Activated CD8-positive, alpha-beta memory T cell treated with anti-CD3 and anti-CD28 coated beads, Interleukin-2, amount 50 U/mL, for 48 hours (primary cell): ENCODE measurements around the gene SPEF2.
A peak's percentile ranks its signal among the peaks of the same experiment; 100 is the strongest.

ENCODE experiments used
- DNase-seq: peaks from one replicate; pipeline ENCODE4 v3.0.0-alpha.2; 2020

Gene SPEF2, protein sequence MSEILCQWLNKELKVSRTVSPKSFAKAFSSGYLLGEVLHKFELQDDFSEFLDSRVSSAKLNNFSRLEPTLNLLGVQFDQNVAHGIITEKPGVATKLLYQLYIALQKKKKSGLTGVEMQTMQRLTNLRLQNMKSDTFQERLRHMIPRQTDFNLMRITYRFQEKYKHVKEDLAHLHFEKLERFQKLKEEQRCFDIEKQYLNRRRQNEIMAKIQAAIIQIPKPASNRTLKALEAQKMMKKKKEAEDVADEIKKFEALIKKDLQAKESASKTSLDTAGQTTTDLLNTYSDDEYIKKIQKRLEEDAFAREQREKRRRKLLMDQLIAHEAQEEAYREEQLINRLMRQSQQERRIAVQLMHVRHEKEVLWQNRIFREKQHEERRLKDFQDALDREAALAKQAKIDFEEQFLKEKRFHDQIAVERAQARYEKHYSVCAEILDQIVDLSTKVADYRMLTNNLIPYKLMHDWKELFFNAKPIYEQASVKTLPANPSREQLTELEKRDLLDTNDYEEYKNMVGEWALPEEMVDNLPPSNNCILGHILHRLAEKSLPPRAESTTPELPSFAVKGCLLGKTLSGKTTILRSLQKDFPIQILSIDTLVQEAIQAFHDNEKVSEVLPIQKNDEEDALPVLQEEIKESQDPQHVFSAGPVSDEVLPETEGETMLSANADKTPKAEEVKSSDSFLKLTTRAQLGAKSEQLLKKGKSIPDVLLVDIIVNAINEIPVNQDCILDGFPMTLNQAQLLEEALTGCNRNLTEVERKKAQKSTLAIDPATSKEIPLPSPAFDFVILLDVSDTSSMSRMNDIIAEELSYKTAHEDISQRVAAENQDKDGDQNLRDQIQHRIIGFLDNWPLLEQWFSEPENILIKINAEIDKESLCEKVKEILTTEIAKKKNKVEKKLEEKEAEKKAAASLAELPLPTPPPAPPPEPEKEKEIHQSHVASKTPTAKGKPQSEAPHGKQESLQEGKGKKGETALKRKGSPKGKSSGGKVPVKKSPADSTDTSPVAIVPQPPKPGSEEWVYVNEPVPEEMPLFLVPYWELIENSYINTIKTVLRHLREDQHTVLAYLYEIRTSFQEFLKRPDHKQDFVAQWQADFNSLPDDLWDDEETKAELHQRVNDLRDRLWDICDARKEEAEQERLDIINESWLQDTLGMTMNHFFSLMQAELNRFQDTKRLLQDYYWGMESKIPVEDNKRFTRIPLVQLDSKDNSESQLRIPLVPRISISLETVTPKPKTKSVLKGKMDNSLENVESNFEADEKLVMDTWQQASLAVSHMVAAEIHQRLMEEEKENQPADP (N-terminal part only)

DNA sequence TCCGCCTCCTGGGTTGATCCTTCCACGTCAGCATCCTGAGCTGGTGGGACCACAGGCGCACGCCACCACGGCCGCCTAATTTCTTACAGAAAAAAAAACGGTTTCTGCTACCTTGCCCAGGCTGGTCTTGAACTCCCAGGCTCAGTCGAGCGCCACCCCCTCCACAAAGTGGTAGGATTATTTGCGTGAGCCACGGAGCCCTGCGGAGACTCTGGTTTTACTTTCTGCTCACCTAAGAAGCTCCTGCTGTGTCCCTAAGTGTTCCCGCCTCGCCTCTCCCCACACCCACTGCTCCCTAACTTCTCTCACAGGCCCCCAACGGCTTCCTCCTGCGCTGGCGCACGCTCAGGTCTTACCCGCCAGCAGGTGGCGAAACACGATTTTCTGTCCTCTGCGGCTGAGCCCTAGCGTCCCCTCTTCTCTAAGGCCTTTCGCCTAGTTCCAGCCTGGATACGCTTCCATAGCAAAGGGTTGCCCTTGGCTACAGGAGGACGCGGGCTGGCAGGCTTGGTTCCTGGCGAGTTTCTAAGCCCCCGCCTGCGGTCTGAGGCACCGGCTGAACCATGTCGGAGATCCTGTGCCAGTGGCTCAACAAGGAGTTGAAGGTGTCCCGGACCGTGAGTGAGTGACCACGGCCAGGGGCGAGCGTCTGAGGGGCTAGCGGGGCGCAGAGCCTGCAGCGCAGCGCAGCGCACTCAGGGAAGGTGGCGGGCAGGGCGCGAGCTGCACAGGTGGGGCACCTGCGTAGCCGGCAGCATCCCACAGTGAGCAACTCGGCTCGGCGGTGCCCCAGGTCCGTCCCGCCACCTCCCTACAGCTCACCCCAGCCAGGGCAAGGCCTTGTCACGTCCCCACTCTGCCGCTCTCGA is at the start of gene SPEF2:
SPEF2 (plus strand) TSS at position 429 of the 869 bp plus-strand sequence; CDS start at position 564, 135 bp downstream.
- peak; percentile 86 for DNase-seq

DNA sequence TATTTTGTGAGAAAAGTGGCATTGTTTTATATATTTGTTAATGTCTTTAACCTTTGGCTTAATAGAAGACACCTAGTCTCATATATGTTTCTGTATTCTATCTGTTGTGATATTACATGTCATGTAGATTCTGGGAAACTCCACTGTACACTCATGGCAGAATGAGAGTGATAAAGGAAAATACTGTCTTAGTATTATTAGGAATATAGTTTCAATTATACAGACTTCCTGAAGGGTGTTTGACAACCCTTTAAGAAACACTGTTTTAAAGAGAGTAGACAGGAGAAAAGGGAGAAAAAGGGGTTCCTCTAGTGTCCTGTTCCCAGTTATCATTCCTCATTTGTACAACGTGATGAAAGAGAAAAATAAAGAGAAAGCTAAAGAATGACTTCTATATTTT is 42.1 kb upstream of the SPEF2 start:
- no peak for DNase-seq

DNA sequence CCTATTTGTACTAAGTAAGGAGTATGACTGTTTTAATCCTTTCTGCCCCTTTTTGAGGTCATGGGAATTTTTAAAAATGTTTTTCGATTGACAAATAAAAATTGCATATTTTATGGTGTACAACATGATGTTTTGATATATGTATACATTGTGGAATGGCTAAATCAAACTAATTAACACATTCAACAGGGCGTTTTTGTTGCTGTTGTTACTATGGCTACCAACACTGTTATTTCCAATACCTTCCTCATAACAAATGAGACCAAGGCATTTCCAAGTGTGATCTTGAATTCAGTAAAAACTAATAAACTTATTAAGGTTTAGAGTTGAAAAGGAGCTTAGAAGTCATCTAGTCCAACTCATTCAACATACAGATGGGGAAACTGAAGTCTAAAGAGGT is 30.2 kb upstream of the SPEF2 start:
- DNase-seq = no peak

GRCh38 chr5:35593338-35593737 is 24.3 kb upstream of the SPEF2 start:
- DNase-seq = no peak

DNA sequence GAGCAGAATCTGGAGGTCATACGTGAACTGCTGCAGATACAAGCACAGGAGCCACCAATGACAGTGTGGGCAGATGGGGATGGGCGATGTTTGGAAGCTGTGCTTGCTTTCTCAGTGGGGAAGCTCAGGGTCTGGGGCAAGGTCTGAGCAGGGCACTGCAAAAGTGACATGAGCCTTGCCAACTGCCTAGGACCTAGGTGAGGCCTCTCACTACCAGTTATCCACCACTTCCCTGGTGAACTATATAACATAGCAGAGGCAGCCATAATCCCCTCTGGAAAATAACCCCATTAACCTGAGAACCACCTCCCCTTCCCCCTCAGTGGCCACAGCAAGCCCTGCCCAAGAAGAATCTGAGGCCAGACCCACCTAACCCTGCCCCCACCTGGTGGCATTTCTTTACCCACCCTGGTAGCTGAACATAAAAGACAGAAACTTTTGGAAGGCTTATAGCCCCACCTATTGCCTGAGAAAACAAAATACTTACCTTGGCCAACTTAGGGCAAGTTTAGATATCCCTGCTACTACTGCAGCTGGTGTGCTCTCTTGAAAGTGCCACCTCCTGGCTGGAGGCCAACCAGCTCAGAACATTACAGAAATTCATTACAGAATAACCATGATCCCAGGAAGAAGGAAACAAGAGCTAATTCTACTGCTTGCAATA is 18.8 kb upstream of the SPEF2 start:
- DNase-seq = no peak

GRCh38 chr5:35600591-35600990 is 17.1 kb upstream of the SPEF2 start:
- no peak for DNase-seq

DNA sequence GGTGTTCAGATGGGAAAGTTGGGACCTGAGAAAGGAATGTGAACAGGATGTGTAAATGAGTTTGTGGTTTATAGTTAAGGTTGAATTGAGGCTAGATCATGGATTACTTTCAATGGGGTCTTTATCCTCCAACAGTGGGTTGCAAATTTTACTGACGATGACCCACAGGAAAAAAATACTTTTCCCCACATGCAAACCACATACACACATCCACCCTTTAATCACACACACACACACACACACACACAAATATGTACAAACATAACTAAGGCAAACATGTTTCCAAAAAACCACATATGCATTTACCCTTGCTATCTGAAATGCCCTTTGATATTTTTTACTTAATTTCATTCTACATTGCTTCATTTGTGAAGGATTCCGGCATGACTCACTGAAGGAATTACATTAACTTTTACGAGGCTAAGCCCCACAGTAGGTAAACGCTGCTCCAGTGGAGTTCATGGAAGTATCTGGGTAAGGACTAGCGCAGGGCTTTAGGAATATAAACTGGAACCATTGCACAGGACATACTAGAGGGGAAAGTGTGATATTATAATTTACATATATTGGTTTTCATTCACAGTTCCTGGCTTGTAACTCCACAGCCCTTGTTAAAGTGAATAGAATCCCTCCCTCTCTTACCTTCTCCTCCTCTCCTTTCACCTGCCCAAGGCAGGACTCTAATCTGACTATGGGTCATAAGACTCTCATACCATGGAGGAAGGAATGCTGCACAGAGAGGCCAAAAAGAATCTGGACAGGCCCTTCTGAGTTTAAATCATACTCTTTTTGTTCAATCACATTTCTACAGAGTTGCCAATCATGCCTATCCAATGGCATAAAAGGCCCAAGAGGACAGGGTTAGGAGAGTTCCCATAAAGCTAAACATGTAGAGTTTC is 8.5 kb upstream of the SPEF2 start:
- DNase-seq = no peak

- DNase-seq = no peak
Observed at GRCh38 chr5:35617060-35617434, 616 bp upstream of the SPEF2 start.

DNA sequence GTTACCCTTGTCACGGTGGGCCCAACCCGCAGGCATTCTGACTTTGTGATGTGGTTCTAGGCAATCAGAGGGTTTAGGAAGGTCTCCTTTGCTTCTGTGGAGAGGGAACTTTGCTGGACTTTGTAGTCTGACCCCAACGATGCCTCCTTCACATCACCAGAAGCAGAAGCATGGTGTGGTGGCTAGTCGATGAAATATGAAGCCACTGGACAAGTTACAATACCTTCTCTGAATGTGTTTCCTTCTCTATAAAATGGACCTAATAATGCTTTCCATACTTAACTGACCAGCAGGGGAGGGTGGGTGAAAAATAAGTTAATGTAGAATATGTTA is 607 bp downstream of the SPEF2 start:
- no peak for DNase-seq

GRCh38 chr5:35618781-35619180 is 1.1 kb downstream of the SPEF2 start:
- DNase-seq = no peak

- no peak for DNase-seq
Observed at GRCh38 chr5:35622974-35623373, 5.3 kb downstream of the SPEF2 start.

GRCh38 chr5:35623991-35624390 is 6.3 kb downstream of the SPEF2 start:
- no peak for DNase-seq

DNA sequence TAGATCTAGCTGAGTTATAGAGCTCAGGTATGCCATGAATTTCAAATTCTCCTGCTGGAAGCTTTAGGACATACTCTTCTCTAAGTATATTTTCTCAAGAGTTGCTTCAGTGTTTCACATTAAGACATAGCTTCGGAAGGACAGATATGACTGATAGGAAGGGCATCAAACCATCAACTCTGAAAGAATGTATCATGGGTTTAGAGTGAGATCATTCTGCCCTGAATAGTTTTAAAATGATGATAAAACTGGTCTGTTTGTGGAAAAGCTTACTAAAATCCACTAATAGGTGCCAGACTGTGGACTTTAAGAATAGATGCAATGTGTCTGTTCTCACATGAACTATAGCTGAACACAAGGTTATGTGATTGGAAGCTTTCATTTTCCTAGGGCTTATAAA is 8.4 kb downstream of the SPEF2 start:
- no peak for DNase-seq

DNA sequence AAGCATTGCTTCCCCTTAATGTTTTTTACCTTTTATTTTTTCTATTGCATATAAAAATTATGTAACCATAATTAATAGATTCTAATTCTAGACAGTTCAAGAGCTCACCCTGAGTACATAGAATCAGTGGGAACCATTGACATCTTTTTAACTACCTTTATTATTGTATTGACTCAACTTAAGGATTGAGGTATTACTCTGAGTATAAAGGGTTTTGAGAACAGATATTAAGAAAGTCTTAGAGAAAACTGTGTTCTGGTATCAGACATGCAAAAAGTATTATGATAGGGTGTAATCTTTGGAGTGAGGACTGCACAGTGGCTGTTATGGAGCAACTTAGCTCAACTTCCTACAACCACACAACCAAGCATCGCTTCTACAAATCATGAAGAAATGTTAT is 8.9 kb downstream of the SPEF2 start:
- no peak for DNase-seq

GRCh38 chr5:35634326-35634725 is 16.7 kb downstream of the SPEF2 start:
- no peak for DNase-seq

GRCh38 chr5:35640623-35641022 is 23.0 kb downstream of the SPEF2 start:
- no peak for DNase-seq

DNA sequence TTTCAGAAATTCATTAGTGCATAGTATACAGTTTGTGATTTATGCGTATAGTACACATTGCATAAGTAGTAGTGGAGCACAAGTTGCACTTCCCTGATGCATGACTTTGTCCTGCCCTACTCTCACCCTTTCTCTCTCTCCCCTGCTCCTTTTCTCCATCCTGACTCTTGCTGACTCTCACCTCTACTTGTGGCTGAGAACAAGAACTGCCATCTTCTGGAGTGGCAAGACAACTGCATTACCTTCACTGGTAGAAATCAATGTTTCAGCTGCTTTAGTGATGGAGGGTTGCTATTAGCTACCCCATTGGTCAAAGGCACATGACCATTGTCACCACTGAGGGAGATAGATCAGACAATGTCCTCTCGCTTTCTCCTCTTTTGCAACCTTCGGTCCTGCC is 26.9 kb downstream of the SPEF2 start:
- DNase-seq = no peak

DNA sequence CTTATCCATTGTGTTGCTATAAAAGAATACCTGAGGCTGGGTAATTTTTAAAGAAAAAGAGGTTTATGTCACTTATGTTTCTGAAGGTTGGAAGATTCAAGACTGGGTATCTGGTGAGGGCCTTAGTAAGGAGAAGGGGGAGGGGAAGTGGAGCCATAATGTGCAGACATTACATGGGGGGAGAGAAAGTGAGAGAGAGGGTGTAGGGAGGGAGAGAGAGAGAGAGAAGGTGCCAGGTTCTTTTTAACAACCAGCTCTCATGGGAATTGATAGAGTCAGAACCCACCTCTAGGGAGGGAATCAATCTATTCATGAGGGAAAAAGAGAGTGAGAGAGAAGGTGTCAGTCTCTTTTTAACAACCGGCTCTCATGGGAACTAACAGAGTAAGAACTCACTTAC is 29.5 kb downstream of the SPEF2 start:
- no peak for DNase-seq

DNA sequence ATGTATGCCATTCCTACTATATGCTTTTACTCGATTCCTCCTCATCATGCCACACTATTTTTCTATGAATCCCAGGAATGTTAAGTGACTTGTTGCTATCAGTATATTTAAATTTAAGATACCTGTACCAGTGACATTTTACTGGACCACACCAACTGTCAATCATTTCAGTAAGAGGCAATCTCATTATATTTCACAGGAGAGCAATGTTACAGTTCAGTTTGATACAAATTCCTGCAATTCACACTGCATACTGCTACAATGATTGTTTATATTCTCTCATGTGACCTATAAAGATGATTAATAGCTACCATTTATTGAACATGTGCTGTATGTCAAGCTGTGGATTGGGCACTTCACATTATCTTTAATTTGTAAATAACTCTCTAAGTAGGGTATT is 30.0 kb downstream of the SPEF2 start:
- no peak for DNase-seq

- DNase-seq = peak; percentile 59
Observed at GRCh38 chr5:35651002-35651756, 33.5 kb downstream of the SPEF2 start.
